Choroid plexus epithelial cell (primary cell): ENCODE results near the gene SLC5A1.
A peak's percentile ranks its signal among the peaks of the same experiment; 100 is the strongest.

Source experiments
- DNase-seq: peaks from one replicate; pipeline ENCODE4 v3.0.0-alpha.2; 2010; ENCODE audit warnings: low read depth
- H3K4me3 ChIP-seq: 2 replicates; pipeline ENCODE4 v1.5.1; 2011; ENCODE audit warnings: low read depth, mild to moderate bottlenecking, control low read depth, low read length, moderate library complexity
- CTCF ChIP-seq: conservative IDR thresholded peaks from 2 replicates; pipeline ENCODE4 v1.5.1; 2011; ENCODE audit warnings: low read depth, mild to moderate bottlenecking, control low read depth, inconsistent platforms, low read length, moderate library complexity

Gene SLC5A1

GRCh38 chr22:32106930-32107329 is 63.9 kb downstream of the SLC5A1 start:
- peak; percentile 26 for DNase-seq
- TF ChIP-seq CTCF = no peak
- no peak overlapping the region for H3K4me3 ChIP-seq

- no peak for DNase-seq
- no peak for TF ChIP-seq CTCF
- H3K4me3 ChIP-seq = no peak overlapping the region
Measured at GRCh38 chr22:32112380-32112779, 69.3 kb downstream of the SLC5A1 start.

GRCh38 chr22:32119568-32120235 is 76.6 kb downstream of the SLC5A1 start:
- DNase-seq = no peak
- no peak for TF ChIP-seq CTCF
- H3K4me3 ChIP-seq = no peak overlapping the region

GRCh38 chr22:32120603-32121002 is 77.5 kb downstream of the SLC5A1 start:
- DNase-seq = no peak
- no peak overlapping the region for H3K4me3 ChIP-seq

GRCh38 chr22:32122899-32123298 is 79.8 kb downstream of the SLC5A1 start:
- H3K4me3 ChIP-seq = no peak overlapping the region
- TF ChIP-seq CTCF = no peak
- DNase-seq = no peak

More at GRCh38 chr22:32120603-32121002, 77.5 kb downstream of the SLC5A1 start:
- no peak for TF ChIP-seq CTCF

GRCh38 chr22:32123657-32124056 is 80.6 kb downstream of the SLC5A1 start:
- DNase-seq = no peak
- peak; percentile 9 for TF ChIP-seq CTCF
- no peak overlapping the region for H3K4me3 ChIP-seq

GRCh38 chr22:32127904-32128303 is 84.8 kb downstream of the SLC5A1 start:
- DNase-seq = no peak
- no peak for TF ChIP-seq CTCF
- H3K4me3 ChIP-seq = no peak overlapping the region
